ENCODE data around the gene CABP2.
"Not testable (repeated sequence)": the region's sequence is repeated elsewhere in the genome, so short reads cannot be mapped to it uniquely, and the experiment has no call there.

GRCh38 chr11:67485873-67486361 lies 37.3 kb downstream of the CABP2 start:
- TF ChIP-seq, protein P1, sequence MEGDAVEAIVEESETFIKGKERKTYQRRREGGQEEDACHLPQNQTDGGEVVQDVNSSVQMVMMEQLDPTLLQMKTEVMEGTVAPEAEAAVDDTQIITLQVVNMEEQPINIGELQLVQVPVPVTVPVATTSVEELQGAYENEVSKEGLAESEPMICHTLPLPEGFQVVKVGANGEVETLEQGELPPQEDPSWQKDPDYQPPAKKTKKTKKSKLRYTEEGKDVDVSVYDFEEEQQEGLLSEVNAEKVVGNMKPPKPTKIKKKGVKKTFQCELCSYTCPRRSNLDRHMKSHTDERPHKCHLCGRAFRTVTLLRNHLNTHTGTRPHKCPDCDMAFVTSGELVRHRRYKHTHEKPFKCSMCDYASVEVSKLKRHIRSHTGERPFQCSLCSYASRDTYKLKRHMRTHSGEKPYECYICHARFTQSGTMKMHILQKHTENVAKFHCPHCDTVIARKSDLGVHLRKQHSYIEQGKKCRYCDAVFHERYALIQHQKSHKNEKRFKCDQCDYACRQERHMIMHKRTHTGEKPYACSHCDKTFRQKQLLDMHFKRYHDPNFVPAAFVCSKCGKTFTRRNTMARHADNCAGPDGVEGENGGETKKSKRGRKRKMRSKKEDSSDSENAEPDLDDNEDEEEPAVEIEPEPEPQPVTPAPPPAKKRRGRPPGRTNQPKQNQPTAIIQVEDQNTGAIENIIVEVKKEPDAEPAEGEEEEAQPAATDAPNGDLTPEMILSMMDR (IDR thresholded peaks at IDR 0.05) = not testable (repeated sequence)
- not testable (repeated sequence) for TF ChIP-seq EP300 (IDR thresholded peaks at IDR 0.05; ENCODE audit: low read depth); POLR2A (IDR thresholded peaks at IDR 0.05)
- TF ChIP-seq POLR2AphosphoS5 (IDR thresholded peaks at IDR 0.05) = peak in 1 of 3 donors; percentile 46

Measured in transverse colon (tissue), 4 donors.